Neural progenitor cell (in vitro differentiated cells): ENCODE measurements around the gene PREX1.

Source experiments
- EZH2 ChIP-seq: fragments of 200-600 bp; sonication (generic); IDR thresholded peaks from 2 replicates; pipeline ENCODE4 v1.6.1; 2017; ENCODE audit warnings: antibody characterized with exemption, mild to moderate bottlenecking, moderate library complexity
- EZH2phosphoT487 ChIP-seq: fragments of 200-600 bp; sonication (generic); IDR thresholded peaks from 2 replicates; pipeline ENCODE4 v1.6.1; 2017; ENCODE audit warnings: antibody characterized with exemption
- TF ChIP-seq, protein P1 (sequence below): fragments of 200-600 bp; sonication (generic); IDR thresholded peaks from 2 replicates; pipeline ENCODE4 v1.5.1; 2017; ENCODE audit warnings: antibody characterized with exemption, mild to moderate bottlenecking

DNA sequence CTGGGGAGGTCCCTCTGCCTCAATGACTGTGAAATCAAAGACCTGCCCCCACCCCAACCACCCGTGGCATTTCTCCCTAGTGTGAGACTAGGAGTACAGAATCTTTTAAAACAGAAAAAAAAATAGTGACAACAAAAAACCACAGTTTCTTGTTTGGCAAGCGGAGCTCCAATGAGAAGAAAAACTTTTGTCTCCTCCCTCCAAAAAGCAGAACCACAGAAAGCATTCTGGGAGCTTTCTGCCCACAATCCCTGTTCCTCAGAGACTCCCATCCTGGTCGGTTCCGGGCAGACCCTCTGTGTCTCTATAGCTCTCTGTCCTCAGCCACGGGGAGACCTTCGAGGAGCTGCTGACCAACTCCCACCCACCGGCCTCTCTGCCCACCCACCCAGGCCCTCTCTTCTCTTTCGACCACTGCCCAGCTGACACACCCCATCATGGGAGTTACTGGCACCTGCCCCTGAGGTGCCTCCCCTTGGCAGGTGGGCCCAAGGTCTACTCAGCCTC lies 4.9 kb downstream of the PREX1 start:
- TF ChIP-seq, protein P1, sequence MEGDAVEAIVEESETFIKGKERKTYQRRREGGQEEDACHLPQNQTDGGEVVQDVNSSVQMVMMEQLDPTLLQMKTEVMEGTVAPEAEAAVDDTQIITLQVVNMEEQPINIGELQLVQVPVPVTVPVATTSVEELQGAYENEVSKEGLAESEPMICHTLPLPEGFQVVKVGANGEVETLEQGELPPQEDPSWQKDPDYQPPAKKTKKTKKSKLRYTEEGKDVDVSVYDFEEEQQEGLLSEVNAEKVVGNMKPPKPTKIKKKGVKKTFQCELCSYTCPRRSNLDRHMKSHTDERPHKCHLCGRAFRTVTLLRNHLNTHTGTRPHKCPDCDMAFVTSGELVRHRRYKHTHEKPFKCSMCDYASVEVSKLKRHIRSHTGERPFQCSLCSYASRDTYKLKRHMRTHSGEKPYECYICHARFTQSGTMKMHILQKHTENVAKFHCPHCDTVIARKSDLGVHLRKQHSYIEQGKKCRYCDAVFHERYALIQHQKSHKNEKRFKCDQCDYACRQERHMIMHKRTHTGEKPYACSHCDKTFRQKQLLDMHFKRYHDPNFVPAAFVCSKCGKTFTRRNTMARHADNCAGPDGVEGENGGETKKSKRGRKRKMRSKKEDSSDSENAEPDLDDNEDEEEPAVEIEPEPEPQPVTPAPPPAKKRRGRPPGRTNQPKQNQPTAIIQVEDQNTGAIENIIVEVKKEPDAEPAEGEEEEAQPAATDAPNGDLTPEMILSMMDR, result no peak
- TF ChIP-seq EZH2phosphoT487 (no peak), EZH2 (no peak)
